Right ventricle myocardium superior (tissue), 1 donor: Measurements from ENCODE around the gene HLA-DPA1. TPM values are rescaled to one million over a fixed set of nuclear protein-coding genes. Genes with fewer than 3 reads are reported as not detected.

Experiments
- ATAC-seq: fragments of 200-7000 bp; cut with Tn5 transposase; one replicate; pipeline ENCODE4 v1.9.1; 2020; ENCODE audit warnings: mild to moderate bottlenecking; ENCODE audit not compliant: poor library complexity
- DNase-seq: peaks from one replicate; pipeline ENCODE4 v3.0.0-alpha.2; 2020
- intact Hi-C: fragments of 100-400 bp; cut with DNase I; formaldehyde crosslinking; loops from one replicate; pipeline ENCODE4 v1.11.2; 2022
- total RNA-seq: library from RNA; stranded (reverse); fragmentation: NEBNext Ultra II Directional; extraction: Animal tissue kit (Norgen Biotek cat#: 25700); gene quantifications from one replicate; pipeline ENCODE4 v1.2.1, GENCODE V29; 2021
- donor health status: DM: no; HTN: yes; CAD: no; lungs with severe emphysema.

The HLA-DPA1 gene
- total RNA-seq, 1 donor from 2014 or later = 34.1 TPM

DNA sequence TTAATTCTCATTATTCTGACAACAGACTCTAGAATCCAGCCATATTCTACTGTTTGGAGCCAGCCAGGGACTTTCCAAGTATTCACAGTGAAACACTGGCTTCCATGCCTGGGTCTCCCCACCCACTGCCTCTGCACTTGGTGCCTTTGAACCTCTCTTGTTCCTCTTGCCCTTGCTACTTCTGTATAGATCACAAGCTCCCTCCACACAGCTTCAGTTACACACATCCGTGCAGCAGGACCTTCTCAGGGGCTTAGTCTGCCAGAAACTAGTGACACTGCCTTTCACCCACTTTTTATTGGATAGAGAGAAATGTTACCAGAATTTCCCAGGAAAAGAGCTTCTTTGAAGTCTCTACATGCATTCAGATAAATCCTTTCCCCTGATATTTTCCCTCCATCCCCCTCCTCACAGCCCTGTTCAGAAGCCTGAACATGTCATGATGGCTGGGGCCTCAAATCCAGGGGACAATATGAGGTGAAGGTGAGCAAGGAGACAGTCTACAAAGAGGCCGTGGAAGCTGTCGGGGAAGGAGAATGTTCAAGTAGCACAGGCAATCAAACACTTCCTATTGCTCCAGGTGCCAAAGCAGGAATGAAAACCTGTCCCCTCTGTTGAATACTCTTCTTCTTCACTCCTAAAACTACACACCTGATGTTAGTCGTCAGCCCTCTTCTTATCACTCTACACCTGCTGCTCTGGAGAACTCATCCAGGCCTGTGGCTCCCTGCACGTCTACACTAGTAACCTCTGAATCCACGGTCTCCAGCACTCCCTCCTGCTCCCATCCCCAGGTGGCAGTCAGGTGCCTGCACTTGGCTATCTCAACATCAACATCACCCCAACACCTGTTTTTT, 43.9 kb downstream of the HLA-DPA1 start:
- intact Hi-C loops = no loop called here
- no peak for DNase-seq
- peak; percentile 82 for ATAC-seq

DNA sequence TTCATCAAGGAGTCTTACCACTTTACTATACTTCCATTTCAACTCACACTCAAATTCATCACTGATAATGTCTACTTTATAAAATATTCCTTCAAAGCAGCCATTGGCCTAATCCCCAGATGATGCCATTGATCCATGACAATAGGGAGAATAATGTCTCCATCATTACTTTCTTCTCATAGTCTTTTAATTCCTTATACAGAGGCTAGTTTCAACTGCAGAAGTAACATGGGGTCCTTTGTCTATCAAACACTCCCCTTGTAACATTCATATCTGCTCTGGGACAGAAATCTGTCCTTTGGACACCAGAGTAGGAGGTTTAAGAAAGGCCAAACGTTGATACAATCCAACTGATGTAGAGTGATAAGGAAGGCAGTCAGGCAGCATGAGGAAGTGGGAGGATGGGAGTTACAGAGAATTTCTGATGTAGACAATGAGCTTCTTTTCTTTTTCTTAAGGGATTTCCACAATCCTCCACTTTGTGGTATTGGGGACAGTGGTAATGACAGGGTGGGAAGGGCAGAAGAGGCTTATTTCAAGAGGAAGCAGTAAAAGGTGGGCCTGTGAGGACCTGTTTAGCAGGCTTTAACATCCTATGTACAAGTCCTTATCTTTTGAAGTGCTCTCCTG, 45.1 kb downstream of the HLA-DPA1 start:
- ATAC-seq (no peak), DNase-seq (no peak)
- intact Hi-C loops = no loop called here

GRCh38 chr6:33024521-33024920, 48.9 kb downstream of the HLA-DPA1 start:
- DNase-seq (no peak), ATAC-seq (no peak)
- intact Hi-C loops = no loop called here

GRCh38 chr6:33023536-33023935, 49.9 kb downstream of the HLA-DPA1 start:
- ATAC-seq (no peak), DNase-seq (no peak)
- intact Hi-C loops = no loop called here

DNA sequence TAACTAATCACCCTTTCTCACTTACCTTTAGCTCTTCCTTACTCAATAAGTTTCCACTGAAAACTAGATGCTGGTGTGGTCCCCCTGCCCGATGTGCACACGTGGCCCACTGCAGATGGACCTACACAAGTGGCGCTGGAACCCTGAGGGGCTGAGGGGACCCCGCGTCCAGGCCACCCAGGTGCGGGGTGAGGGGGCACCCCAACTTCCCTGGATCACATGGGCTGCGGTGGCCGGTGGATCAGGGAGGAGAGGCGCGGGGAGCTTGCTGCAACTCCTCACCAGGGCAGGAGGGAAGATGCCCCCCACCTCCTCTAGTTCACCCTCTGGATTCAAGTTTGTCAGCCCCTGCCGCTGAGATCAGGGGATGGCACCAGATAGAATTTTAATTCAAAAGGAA, 51.5 kb downstream of the HLA-DPA1 start:
- DNase-seq (no peak), ATAC-seq (no peak)
- intact Hi-C loops = no loop called here

GRCh38 chr6:33019372-33019771, 54.1 kb downstream of the HLA-DPA1 start:
- ATAC-seq = peak; percentile 5
- intact Hi-C loops = loop anchor here (5.0 kb wide), 1 partner anchor 63 kb away; no protein-coding TSS in a partner anchor
- DNase-seq = no peak

DNA sequence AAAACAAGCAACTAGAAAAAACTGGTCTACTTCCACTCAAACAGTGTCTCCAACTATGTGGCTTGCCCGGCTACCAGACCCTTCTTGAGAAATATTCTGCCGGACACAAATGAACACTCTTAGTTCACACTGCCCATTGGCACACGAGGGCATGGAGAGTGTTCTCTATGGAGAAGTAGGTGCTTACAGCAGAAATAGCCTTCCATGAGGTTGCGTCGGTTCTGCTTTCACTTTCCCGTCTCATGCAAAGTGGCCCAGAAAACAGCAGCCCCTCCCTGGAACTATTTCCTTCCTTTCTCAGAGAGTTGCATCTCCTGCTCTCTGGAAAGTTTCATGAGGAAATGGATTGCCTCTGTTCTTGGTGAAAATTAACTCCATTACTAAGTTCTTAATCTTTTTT, 54.5 kb downstream of the HLA-DPA1 start:
- DNase-seq (peak; percentile 68), ATAC-seq (peak; percentile 86)
- intact Hi-C loops = loop anchor here (5.0 kb wide), 1 partner anchor 63 kb away; no protein-coding TSS in a partner anchor

GRCh38 chr6:33018418-33018817, 55.0 kb downstream of the HLA-DPA1 start:
- ATAC-seq (no peak), DNase-seq (no peak)
- intact Hi-C loops = loop anchor here (5.0 kb wide), 1 partner anchor 64 kb away; no protein-coding TSS in a partner anchor

DNA sequence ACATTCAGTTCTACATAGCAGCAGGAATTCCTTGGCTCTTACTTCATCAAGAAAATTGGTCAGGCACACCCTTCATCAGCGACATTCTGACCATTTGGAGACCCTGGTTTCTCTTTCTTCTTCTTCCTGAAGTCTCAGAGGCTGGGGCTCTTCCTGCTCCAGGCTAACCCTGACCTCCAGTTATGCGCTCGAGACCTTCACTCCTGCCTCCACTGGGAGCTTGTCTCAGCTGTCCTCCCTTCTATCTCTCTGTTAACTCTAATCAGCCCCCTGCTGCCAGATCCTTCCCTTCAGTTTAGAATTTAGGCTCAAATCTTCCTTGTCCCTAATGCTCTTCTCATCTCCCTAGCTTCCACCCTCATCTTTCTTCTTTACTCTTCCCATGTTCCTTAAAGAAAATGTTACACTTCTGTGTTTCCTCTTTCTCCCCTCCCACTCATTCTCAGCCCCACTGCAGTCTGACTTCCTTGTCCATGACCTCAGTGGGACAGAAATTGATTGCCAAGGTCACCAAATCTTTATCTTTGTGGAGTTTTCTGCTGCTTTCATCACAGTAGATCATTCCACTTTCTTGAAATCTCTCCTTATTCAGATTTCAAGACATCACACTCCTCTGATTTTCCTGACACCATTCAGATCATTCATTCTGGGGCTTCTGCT, 55.6 kb downstream of the HLA-DPA1 start:
- intact Hi-C loops = loop anchor here (5.0 kb wide), 1 partner anchor 64 kb away; no protein-coding TSS in a partner anchor
- DNase-seq (no peak), ATAC-seq (no peak)

- intact Hi-C loops = loop anchor here (5.0 kb wide), 1 partner anchor 65 kb away; no protein-coding TSS in a partner anchor
- DNase-seq = no peak
- ATAC-seq = no peak
Observed at GRCh38 chr6:33017018-33017417, 56.4 kb downstream of the HLA-DPA1 start.

DNA sequence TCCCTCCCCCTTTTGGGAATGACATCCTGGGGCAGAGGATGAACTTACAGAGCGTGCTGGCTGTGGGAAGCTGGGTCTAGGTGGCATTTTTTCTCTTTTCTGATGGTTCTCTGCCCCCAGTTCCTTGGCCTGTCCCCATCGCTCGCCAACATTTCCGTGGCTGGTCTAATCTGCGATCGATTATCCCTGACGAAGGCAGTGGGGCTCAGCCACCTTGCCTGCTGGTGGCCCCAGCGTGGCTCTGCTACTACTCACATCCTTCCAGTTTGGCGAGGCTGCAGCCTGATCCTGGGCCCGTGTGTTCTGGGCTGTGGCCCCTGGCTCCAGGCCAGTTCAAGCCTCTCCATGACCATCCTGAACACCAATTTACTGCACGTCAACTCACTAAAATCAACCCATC, 57.7 kb downstream of the HLA-DPA1 start:
- no peak for ATAC-seq
- no peak for DNase-seq
- intact Hi-C loops = loop anchor here (5.0 kb wide), 1 partner anchor 67 kb away; no protein-coding TSS in a partner anchor

GRCh38 chr6:33014841-33015634, 58.4 kb downstream of the HLA-DPA1 start:
- peak; percentile 80 for ATAC-seq
- intact Hi-C loops = loop anchor here (5.0 kb wide), 2 partner anchors 67 to 232 kb away; no protein-coding TSS in a partner anchor
- no peak for DNase-seq

Other genes starting within 250 kb of the HLA-DPA1 start
- 19.3 TPM for gene TAP2, start 234.9 kb downstream of the HLA-DPA1 start, total RNA-seq
- gene PSMB8, start 229.6 kb downstream of the HLA-DPA1 start, total RNA-seq = 16.7 TPM
- gene TAP1, start 219.9 kb downstream of the HLA-DPA1 start, total RNA-seq = 14.9 TPM
- gene PSMB9, start 219.5 kb downstream of the HLA-DPA1 start, total RNA-seq = 12.6 TPM
- gene HLA-DMB, start 132.6 kb downstream of the HLA-DPA1 start, total RNA-seq = 10.4 TPM
- gene HLA-DMA, start 120.6 kb downstream of the HLA-DPA1 start, total RNA-seq = 16.3 TPM
- 62.6 TPM for gene BRD2, start 105.1 kb downstream of the HLA-DPA1 start, total RNA-seq
- 1.2 TPM for gene HLA-DOA, start 64.1 kb downstream of the HLA-DPA1 start, total RNA-seq
- 29.8 TPM for gene HLA-DPB1, start 2.3 kb upstream of the HLA-DPA1 start, total RNA-seq
- gene COL11A2, start 118.8 kb upstream of the HLA-DPA1 start, total RNA-seq = 0.94 TPM
- gene RXRB, start 127.0 kb upstream of the HLA-DPA1 start, total RNA-seq = 37.9 TPM
- 46.0 TPM for gene SLC39A7, start 127.2 kb upstream of the HLA-DPA1 start, total RNA-seq
- gene HSD17B8, start 131.0 kb upstream of the HLA-DPA1 start, total RNA-seq = 25.1 TPM
- 26.4 TPM for gene RING1, start 134.9 kb upstream of the HLA-DPA1 start, total RNA-seq
- 30.4 TPM for gene VPS52, start 198.2 kb upstream of the HLA-DPA1 start, total RNA-seq
- gene RPS18, start 198.4 kb upstream of the HLA-DPA1 start, total RNA-seq = 863 TPM
- gene B3GALT4, start 203.5 kb upstream of the HLA-DPA1 start, total RNA-seq = 8.3 TPM
- 12.8 TPM for gene WDR46, start 215.6 kb upstream of the HLA-DPA1 start, total RNA-seq
- gene PFDN6, start 216.0 kb upstream of the HLA-DPA1 start, total RNA-seq = 44.4 TPM
- 60.5 TPM for gene RGL2, start 225.3 kb upstream of the HLA-DPA1 start, total RNA-seq
- 78.2 TPM for gene TAPBP, start 240.4 kb upstream of the HLA-DPA1 start, total RNA-seq
- gene ZBTB22, start 244.1 kb upstream of the HLA-DPA1 start, total RNA-seq = 11.6 TPM
- gene DAXX, start 249.3 kb upstream of the HLA-DPA1 start, total RNA-seq = 18.2 TPM